ENCODE data around the gene PELI2.

Gene PELI2

GRCh38 chr14:56176530-56176929 is 58.3 kb downstream of the PELI2 start:
- no peak for DNase-seq

DNA sequence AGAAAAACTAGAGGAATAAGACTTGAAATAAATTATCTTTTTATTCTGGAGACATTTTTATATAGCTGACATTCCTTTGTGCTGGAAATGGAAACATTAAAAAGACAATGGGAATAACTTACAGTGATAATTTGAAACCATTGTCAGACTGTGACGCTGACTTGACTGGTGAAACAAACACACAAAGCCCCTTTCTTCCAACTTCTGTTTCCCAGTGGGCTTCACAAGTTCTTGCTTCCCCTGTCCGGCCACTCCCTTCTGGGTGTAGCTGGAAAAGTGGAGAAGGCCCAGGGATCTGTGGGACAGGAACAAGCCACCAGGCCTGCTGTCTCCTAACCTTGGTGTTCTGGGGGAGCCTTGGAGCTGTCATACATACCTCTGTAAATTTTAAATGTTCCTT is 58.8 kb downstream of the PELI2 start:
- no peak for DNase-seq

DNA sequence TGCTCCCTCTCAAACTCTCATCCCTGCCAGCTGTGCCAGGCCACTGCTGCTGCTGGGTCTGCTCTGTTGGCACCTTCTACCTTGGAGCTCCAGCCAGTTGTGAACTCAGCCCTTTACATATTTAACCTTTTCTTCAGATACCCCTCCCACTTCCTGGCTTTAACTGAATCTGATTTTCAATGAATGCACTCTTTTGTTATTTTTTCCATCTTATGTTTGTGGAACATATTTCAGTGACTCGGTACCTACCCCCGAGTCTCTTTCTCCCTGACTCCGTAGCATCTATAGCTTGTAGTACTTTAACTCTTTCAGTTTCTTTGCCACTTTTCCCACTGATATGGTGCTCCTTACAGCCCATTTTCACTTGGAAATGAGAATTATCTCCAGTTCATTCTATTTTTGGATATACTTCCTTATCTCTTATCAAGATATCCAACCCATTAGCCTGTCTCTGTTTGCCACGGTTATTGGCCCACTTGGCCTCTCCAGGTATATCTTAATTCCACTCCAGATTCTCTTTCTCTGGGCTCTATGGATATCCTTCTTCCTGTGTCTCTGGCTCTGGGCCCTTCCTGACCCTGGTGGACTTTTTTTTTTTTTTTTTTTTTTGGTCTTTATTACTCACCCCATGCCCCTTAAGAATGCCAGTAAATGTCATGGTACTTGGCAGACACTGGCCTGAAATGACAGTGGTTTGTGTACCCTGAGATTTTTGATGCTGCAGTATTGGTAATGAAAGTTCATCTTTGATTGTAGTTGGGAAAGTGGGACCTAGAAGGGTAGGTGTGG is 62.7 kb downstream of the PELI2 start:
- DNase-seq = no peak

DNA sequence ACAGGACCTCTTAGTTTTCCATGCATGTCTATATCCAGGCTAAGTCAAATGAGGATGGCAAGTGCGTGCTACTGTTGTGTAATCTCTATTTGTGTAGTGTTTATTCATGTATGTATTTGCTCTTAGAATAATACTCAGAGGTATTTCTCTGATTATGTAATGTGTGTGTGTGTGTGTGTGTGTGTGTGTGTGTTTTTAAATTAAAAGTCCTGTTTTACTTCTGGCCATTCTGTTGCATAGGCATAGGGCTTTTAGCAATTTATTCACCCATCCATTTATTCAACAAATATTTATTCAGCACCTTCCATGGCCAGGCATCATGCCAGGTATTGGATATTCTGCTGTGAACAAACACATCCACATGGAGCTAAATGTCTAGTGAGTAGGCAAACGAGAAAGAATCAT is 63.5 kb downstream of the PELI2 start:
- DNase-seq = no peak

DNA sequence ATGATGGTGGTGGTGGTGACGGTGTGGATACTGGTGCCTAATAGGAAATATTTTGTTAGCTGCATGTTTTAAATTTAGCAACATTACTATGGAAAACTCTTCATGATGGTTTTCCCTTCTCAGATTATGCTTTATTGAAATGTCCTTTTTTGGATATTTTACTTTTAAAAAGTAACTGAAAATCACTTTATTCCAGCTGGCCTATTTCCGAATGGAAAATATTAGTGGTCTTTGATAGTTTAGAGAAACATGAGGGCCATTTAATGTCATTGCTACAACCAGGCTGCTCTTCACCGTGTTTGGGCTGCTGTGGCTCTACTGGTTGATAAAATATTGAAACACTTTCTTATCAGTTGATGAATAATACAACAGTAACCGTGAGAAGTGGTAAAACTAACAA is 64.2 kb downstream of the PELI2 start:
- DNase-seq = no peak

GRCh38 chr14:56183631-56184157 is 65.5 kb downstream of the PELI2 start:
- DNase-seq = no peak

DNA sequence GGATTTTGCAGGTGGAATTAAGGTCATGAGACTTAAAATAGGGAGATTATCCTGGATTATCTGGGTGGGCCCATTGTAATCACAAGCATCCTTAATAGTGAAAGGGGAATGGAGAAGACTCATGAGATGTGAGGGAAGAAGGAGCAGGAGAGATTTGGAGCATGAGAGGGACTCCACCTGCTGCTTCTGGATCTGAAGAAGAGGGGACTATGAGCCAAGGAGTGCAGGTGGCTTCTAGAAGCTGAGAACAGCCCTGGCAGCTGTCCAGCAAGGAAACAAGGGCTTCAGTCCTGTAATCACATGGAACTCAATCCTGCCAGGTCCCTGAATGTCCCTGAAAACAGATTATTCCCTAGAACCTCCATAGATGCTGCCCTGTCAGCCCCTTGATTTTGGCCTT is 67.8 kb downstream of the PELI2 start:
- no peak for DNase-seq

GRCh38 chr14:56187736-56188135 is 69.5 kb downstream of the PELI2 start:
- DNase-seq = no peak

GRCh38 chr14:56189307-56189706 is 71.1 kb downstream of the PELI2 start:
- no peak for DNase-seq

- no peak for DNase-seq
Measured at GRCh38 chr14:56193347-56193746, 75.1 kb downstream of the PELI2 start.

DNA sequence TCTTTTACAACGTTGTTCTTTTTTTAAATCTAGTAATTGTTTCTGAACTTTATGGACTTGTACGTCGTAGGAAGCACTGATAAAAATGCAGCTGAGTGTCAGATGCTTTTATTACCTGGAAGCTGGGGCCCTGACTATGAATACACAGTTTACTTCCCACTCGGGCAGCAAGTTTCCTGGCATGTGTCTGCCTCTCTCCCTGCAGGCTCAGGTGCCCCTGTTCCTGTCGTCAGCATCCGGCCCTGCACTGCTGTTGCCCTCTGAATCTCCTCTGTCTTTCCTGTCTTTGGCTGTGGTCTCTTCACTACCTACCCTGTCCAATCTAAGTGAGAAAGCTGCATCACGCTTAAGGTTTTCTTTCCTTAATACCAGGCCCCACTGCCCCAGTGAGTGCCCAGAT is 75.8 kb downstream of the PELI2 start:
- no peak for DNase-seq

DNA sequence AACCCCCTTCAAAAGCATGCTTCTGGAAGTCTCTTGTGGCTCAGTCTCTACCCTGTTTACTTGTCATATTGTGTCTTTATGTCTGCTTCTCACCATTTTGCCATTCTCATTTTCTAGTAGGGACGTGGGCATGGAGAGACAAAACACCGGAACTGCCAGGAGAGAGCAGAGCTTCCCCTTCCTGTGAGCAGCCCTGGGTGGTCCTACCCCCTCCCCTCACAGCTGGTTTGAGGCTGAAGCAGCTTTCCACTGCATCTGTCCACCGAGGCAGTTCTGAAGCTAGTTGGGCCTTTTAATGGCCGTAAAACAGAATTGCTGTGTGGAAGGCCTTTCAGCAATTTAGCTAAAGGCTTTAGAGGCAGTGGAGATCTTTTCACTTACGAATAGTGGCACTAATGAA is 77.0 kb downstream of the PELI2 start:
- DNase-seq = no peak

DNA sequence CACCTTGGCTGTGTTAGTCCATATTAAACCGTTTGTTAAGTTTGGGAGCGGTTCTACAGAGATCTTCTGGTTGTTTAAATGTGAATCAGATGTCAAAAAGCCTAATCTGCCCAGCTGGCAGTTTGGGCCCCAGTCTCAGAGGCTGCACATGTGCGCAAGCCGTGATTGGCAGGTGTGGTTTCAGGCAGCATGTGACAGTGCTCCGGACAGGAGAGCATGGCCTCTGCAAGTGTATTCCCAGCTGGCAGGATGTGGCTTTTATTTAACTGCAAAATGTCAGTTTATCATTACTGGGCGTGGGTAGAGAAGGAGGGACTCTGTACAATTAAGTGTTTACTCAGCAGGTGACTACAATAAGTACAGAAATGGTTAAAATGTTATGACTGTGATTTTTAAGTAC is 77.5 kb downstream of the PELI2 start:
- DNase-seq = peak; percentile 45

DNA sequence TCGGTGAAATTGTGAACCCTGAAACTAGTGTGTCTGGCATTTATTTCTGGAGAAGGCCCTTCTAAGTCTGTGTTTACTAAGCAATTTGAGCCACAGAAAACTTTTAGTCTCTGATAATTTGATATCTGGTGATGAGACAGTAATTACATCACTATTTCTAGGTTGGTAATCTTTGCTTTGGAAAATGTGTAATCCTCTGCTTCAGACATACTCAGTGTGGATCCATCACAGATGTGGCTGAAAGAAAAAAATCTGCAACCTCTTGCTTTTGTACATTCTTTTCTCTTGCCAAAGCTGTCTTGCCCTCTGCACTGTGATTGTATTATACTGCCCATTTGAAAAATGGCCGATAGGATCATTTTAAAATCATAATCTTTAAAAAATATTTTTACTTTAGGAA is 78.1 kb downstream of the PELI2 start:
- DNase-seq = no peak

GRCh38 chr14:56197150-56197549 is 78.9 kb downstream of the PELI2 start:
- DNase-seq = no peak

- DNase-seq = no peak
Measured at GRCh38 chr14:56198438-56198837, 80.2 kb downstream of the PELI2 start.

GRCh38 chr14:56199095-56199981 is 81.1 kb downstream of the PELI2 start:
- no peak for DNase-seq

GRCh38 chr14:56199982-56200577 is 81.9 kb downstream of the PELI2 start:
- no peak for DNase-seq

DNA sequence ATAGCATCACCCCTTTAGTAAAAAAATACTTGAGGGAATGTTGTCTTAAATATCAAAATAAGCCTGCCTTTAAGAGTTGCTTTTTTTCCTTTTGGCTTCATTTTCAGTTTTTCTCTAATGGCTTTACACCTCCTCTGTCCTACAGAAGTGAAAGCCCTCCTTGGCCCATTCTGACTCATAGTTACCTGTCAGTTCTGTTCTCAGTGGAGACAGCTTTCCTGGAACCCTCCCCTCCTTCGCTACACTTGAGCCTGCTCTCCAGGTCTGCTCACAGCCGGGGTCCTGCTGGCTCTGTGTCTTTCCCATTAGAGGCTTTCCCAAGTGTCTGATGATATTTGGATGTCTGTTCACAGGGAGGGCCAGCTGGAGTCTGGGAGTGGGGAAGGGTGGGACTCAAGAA is 84.0 kb downstream of the PELI2 start:
- no peak for DNase-seq

GRCh38 chr14:56205881-56206280 is 87.7 kb downstream of the PELI2 start:
- no peak for DNase-seq

GRCh38 chr14:56206596-56206995 is 88.4 kb downstream of the PELI2 start:
- DNase-seq = no peak

DNA sequence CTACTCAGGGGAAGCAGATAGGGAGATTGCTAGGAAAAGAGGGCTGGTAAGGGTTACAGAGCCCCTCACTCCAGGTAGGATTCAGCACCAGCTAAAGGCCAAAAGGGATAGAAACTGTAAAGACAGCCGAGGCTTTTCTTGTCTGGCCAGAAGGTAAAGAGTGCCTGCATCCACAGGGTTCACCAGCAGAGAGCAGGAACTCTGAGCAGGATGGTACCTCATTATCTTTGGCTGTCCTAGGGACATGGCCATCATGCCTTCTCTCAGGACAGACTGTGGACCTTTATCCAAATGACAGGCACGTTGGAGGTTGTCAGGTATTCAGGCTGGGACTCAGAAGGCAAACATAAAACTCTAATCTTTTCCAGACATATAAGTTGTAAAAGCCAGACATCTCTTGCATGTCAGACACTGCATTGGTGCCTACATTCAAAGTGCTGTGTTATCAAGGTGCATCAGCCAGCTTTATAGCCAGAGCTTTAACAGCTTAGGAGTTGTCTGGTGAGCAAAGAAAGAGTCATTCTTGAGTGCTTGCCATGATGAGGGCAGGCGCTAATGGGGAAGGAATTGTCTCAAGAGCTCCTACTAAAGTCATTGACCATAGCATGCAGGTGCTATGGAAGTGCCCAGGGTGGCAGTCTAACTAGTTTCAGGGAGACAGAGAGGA is 89.5 kb downstream of the PELI2 start:
- DNase-seq = no peak

DNA sequence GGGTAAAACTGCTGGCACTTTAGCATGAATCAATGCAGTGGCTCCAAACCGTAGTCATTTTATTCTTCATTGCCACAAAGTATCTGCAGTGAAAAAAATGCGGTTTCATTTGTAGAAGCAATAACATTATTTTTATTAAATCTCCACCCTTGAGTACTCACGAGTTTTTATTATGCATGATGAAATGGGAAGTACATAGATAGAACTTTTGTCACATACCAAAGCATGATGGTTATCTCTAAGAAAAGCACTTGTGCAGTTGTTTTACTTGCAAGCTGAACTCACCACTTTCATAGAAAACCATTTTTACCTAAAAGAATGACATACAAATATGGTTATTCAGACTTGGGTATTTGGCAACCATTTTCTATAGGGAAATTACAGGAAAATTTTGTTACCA is 90.3 kb downstream of the PELI2 start:
- DNase-seq = no peak

Measured in activated CD4-positive, alpha-beta T cell treated with anti-CD3 and anti-CD28 coated beads for 48 hours (primary cell).